SH-SY5Y (cell line): ENCODE results near the gene PLSCR1.

Experiments used
- GATA2 ChIP-seq: IDR thresholded peaks from 2 replicates; pipeline ENCODE4 v1.6.1; 2011; ENCODE audit warnings: mild to moderate bottlenecking, low read depth, low read length
- GATA3 ChIP-seq: IDR thresholded peaks from 2 replicates; pipeline ENCODE4 v1.6.1; 2011; ENCODE audit warnings: low read depth, mild to moderate bottlenecking, low read length, moderate library complexity

DNA sequence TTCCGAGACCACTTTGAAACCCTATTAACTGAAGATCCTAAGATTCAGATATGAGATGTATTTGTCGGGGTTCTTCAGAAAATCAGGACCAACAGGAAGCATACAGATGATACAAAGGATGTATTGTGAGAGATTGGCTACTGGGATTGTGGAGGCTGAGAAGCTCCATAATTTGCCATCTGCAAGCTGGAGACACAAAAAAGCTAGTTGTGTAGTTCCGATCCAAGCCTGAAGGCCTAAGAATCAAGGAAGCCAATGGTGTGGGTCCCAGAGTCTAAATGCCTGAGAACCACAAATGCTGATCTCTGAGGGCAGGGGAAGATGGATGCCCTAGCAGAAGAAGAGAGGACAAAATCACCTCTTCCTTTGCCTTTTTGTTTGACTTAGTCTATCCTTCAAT lies 10.9 kb upstream of the PLSCR1 start:
- TF ChIP-seq GATA2 (no peak), GATA3 (no peak)
